HUES6 (cell line): ENCODE data around the gene C2CD4C.
"Not testable (repeated sequence)": the region's sequence is repeated elsewhere in the genome, so short reads cannot be mapped to it uniquely, and the experiment has no call there.

Source experiments
- H3K27ac ChIP-seq: 2 replicates; pipeline ENCODE4 v1.7.0; 2013; ENCODE audit warnings: low read depth, mild to moderate bottlenecking, low read length, inconsistent platforms
- H3K27me3 ChIP-seq: 2 replicates; pipeline ENCODE4 v1.6.1; 2013; ENCODE audit warnings: low read length; ENCODE audit not compliant: control insufficient read depth, insufficient read depth
- H3K36me3 ChIP-seq: 2 replicates; pipeline ENCODE4 v1.6.1; 2013; ENCODE audit warnings: low read length; ENCODE audit not compliant: control insufficient read depth, insufficient read depth
- H3K4me1 ChIP-seq: 2 replicates; pipeline ENCODE4 v1.6.1; 2013; ENCODE audit warnings: low read length; ENCODE audit not compliant: control insufficient read depth, insufficient read depth
- H3K4me3 ChIP-seq: 2 replicates; pipeline ENCODE4 v1.5.1; 2013; ENCODE audit warnings: low read depth, low read length
- H3K9ac ChIP-seq: one replicate; pipeline ENCODE4 v1.6.1; 2013; ENCODE audit warnings: mild to moderate bottlenecking, low read length
- H3K9me3 ChIP-seq: 2 replicates; pipeline ENCODE4 v1.6.1; 2013; ENCODE audit warnings: low read depth, low read length; ENCODE audit not compliant: control insufficient read depth, insufficient read depth

The C2CD4C gene

DNA sequence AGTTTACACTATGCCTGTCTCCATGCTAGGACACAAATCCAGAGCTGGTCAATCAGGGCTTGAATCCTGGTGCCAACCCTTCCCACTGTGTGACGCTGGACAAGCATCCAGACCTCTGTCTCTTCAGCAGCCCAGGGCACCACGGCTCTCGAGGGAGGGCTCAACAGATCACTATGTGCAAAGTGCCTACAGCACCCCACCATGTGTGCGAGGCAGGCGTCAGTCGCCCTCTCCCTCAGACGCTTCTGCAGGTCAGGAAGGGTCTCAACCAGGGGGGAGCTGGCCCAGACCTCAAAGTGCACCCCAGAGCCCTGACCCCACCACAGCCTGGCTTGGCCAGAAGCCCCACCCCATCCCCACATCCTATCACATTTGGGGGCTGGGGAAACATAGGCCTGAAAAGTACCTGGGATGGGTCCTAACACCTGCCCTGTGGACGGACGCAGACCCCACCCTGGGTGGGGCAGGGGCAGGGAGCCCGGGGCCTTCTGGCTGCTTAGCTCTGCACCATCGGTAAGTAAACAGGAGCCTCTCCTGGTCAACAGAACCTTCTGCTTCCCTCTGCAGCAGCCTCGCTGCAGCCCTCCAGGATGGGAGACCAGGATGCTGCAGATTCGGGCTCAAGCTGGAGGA is 2.9 kb upstream of the C2CD4C start:
- H3K9ac ChIP-seq: no peak overlapping the region
- H3K27me3 ChIP-seq: peaks cover 15% of the 10 kb centered on the region
- peaks cover 26% of the 10 kb centered on the region for H3K4me1 ChIP-seq
- H3K4me3 ChIP-seq: no peak overlapping the region
- no peaks in the 10 kb centered on the region for H3K9me3 ChIP-seq
- no peak overlapping the region for H3K27ac ChIP-seq
- H3K36me3 ChIP-seq: peaks cover 2% of the 10 kb centered on the region; the same call in 1 of the 2 replicates

DNA sequence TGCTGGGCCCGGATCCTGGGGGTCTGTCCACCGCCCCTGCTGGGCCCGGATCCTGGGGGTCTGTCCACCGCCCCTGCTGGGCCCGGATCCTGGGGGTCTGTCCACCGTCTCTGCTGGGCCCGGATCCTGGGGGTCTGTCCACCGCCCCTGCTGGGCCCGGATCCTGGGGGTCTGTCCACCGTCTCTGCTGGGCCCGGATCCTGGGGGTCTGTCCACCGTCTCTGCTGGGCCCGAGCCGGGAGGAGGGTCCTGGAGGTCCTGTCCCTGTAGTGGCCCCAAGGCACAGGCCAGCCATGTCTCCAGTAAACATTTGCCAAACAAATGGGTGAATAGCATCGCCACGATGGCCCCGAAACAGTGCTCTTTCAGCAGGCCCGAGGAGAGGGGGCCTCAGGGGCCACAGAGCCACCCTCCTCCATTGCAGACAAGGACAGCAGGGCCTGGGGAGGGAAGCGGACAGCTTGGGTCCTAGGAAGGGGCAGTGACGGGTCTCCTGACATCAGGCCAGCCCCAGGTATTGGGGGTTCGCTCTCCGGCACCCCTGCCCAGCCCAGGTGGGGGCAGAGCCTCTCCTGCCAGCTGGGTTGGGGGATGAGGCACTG is 2.3 kb upstream of the C2CD4C start:
- not testable (repeated sequence) for H3K27ac ChIP-seq, H3K9ac ChIP-seq, H3K9me3 ChIP-seq, H3K36me3 ChIP-seq, H3K4me3 ChIP-seq
- Histone ChIP-seq H3K4me1 (peaks cover 24% of the 10 kb centered on the region), H3K27me3 (peaks cover 15% of the 10 kb centered on the region)

DNA sequence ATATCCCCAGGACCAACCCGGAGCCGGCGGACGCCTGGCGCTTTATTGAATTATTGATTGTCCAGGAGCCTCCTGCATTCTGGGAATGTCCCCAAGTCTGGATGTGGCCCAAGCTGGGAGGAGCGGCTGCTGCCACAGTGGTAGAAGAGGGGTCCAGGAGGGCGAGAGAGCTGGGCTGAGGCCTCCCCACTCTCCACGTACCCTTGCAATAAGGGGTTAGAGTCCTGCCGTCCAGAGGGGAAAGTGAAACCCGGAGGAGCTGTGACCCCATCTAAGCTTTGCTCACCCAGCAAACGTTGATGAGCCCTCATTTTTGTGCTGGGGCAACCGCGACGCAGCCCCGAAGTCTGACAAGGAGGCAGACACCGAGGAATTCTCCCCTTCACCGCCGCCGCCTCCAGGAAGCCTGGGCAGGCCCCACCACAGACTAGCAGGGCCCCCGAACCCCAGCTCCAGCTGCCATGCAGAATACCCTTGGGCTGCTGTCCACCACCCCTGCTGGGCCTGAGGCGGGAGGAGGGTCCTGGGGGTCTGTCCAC is 1.4 kb upstream of the C2CD4C start:
- H3K27me3 ChIP-seq: peaks cover 15% of the 10 kb centered on the region
- H3K9me3 ChIP-seq: no peaks in the 10 kb centered on the region
- no peak overlapping the region for H3K27ac ChIP-seq
- no peak overlapping the region for H3K9ac ChIP-seq
- H3K36me3 ChIP-seq: peaks cover 2% of the 10 kb centered on the region; the same call in 1 of the 2 replicates
- peaks cover 24% of the 10 kb centered on the region for H3K4me1 ChIP-seq
- no peak overlapping the region for H3K4me3 ChIP-seq

DNA sequence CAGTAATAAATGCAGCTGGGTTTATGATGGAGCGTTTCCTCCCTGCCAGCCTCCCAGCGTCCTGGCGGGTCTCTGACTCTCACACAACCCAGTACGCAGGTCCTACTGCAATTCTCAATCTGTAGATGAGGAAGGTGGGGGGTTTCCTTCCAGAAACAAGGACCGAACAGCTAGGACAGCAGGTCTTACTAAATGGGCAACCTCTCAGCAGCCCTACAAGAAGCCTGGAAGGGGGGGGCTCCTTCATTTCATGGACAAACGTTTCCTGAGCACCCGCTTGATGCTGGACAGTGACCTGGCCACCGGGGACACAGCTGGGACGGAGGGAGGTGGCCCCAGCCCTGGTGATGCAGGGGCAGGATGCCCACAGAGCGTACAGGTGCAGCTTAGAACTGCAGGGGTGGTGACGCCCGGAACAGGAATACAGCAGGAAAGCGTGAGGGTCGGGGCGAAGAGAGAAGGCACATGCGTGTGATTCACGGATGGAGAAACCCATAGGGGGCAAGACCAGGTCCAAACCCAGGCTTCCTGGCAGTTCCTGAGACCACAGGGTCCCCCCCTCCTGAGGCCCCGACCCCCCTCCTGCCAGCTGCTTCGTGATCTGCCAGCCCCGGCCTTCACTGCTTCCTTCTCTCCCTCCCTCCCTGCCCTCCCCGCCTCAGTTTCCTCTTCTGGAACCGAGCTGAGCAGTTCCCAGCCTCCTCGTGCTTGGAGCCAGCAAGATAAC is 732 bp upstream of the C2CD4C start:
- H3K27me3 ChIP-seq: peaks cover 15% of the 10 kb centered on the region
- peaks cover 2% of the 10 kb centered on the region; the same call in 1 of the 2 replicates for H3K36me3 ChIP-seq
- no peaks in the 10 kb centered on the region for H3K9me3 ChIP-seq
- no peak overlapping the region for H3K27ac ChIP-seq
- peak overlapping the region; percentile 62 for H3K4me3 ChIP-seq
- H3K4me1 ChIP-seq: peaks cover 24% of the 10 kb centered on the region
- no peak overlapping the region for H3K9ac ChIP-seq

DNA sequence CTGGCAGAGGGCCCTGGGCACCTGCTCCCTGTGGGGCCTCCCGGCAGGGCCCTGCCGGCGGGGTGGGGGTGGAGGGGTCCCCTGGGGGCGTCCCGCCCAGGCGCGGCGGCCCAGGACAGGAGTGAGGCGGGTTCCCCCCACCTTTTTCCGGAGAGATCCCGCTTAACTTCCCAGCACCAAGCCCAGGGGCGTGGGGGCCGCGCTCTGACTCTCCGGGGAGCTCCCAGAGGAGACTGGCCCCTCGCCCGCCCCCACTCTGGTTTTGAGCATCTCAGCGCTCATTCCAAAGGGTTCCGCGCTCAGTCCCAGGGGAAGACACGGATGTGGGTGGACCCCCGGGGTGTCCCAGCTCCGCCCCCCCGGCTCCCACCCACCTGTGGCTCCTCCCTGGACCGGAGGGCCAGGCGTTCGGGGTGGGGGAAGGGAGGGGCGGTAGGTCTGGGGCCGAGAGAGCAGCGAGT is 476 bp downstream of the C2CD4C start:
- Histone ChIP-seq H3K27me3 (peaks cover 15% of the 10 kb centered on the region), H3K4me1 (peaks cover 24% of the 10 kb centered on the region), H3K36me3 (peaks cover 2% of the 10 kb centered on the region; the same call in 1 of the 2 replicates), H3K4me3 (peak overlapping the region; percentile 62), H3K9ac (peak overlapping the region; percentile 23), H3K27ac (no peak overlapping the region; the same call in 1 of the 2 replicates), H3K9me3 (no peaks in the 10 kb centered on the region)

DNA sequence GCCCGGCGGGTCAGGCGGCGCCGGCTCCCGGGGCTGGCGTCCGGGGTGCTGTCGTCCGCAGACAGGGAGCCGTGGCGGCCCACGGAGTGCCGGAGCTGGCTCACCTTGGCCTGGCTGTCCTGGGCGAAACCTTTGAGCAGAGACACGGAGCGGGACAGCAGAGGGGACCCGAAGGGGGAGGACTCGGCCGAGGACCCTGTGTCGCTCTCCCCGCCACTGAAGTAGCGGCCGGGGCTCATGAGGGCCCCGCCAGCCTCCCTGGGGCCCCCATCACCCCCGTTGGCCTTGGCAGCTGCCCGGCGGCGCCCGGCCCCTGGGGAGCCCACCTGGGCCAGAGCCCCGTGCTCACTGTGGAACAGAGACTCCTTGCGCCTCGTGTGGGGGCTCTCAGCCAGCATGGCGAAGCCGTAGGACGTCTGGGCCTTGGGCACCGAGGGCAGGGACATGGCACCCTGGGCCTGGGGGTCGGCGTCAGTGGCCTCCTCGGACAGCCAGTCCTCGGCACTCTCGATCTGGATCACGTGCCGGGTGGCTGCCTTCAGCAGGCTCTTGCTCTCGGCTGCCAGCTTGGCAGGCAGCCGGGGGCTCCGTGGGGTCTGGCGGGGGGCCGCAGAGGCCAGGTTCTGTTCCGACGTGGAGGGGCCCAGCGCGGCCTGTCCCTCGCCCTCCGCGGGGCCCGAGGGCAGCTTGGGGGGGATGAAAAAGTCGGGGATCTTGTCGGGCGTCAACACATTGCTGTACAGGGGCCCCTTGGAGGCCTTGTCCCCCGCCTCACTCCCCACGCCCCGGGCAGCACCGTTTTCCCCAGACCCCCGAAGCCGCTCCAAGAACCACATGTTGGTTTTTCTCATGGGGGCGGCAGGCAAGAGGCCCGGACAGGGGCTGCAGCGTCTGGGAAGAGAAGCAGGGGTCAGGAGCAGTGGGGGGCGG is 1.2 kb downstream of the C2CD4C start:
- peaks cover 2% of the 10 kb centered on the region; the same call in 1 of the 2 replicates for H3K36me3 ChIP-seq
- peaks cover 23% of the 10 kb centered on the region for H3K4me1 ChIP-seq
- no peak overlapping the region for H3K27ac ChIP-seq
- peaks cover 15% of the 10 kb centered on the region for H3K27me3 ChIP-seq
- no peaks in the 10 kb centered on the region for H3K9me3 ChIP-seq
- H3K9ac ChIP-seq: peak overlapping the region; percentile 23
- peak overlapping the region; percentile 62 for H3K4me3 ChIP-seq

DNA sequence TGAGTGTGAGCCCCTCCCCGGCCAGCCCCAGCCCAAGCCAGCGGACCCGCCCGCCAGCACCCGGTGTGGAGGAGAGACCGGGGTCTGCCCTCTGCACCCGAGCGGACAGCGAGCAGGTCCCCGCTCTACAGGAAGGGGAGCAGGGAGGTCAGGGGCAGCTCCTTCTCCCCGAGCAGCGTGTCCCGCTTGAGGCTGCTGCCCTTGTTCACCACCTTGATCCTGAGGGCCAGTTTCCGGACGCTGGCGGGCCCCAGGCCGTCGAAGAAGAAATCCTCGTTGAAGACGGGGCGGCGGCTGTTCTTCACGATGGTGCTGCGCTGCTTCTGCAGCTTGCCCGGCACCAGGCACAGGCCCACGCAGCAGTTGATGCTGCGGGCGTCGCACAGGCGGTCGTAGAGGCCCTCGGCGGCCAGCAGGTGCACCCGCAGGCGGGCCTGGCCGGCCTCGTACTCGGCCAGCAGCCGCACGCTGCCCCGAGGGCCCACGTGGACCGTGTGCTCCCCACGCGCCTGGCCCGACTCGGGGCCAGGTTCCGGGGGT is 1.9 kb downstream of the C2CD4C start:
- peaks cover 15% of the 10 kb centered on the region for H3K27me3 ChIP-seq
- H3K36me3 ChIP-seq: peaks cover 2% of the 10 kb centered on the region; the same call in 1 of the 2 replicates
- no peaks in the 10 kb centered on the region for H3K9me3 ChIP-seq
- no peak overlapping the region for H3K27ac ChIP-seq
- H3K9ac ChIP-seq: no peak overlapping the region
- H3K4me3 ChIP-seq: no peak overlapping the region
- peaks cover 16% of the 10 kb centered on the region for H3K4me1 ChIP-seq

DNA sequence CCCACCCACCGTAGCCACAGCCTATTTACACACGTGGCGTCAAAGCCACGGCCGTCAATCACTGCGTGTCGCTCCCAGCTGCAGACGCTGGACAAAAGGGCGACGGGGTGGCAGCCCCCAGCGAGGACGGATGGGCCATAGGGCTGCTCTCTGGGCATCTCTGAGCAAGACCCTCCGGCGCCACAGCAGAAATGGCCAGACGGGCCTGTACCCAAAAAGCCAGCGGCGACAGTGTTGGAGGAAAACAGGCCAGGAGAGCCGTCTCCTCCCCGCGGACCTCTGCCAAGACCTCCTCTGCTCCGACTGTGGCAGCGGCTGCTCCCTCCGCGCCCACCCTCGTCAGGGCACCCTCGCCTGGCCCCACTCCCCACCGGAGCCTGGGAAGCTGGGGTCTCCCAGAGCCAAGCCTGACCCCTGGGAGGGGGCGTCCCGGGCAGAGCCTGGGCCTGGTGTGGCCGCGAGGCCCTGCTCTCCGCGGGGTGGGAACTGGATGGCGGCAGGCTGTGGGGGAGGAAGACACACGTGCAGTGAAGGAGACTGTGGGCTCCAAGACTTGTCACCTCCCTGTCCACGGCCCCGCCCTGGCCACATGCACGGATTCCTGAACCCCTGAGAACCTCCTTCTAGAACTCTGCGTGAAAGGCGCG is 2.7 kb downstream of the C2CD4C start:
- H3K27me3 ChIP-seq: peaks cover 15% of the 10 kb centered on the region
- no peaks in the 10 kb centered on the region for H3K9me3 ChIP-seq
- peaks cover 2% of the 10 kb centered on the region; the same call in 1 of the 2 replicates for H3K36me3 ChIP-seq
- no peak overlapping the region for H3K27ac ChIP-seq
- H3K9ac ChIP-seq: no peak overlapping the region
- H3K4me3 ChIP-seq: no peak overlapping the region
- H3K4me1 ChIP-seq: peaks cover 9% of the 10 kb centered on the region

DNA sequence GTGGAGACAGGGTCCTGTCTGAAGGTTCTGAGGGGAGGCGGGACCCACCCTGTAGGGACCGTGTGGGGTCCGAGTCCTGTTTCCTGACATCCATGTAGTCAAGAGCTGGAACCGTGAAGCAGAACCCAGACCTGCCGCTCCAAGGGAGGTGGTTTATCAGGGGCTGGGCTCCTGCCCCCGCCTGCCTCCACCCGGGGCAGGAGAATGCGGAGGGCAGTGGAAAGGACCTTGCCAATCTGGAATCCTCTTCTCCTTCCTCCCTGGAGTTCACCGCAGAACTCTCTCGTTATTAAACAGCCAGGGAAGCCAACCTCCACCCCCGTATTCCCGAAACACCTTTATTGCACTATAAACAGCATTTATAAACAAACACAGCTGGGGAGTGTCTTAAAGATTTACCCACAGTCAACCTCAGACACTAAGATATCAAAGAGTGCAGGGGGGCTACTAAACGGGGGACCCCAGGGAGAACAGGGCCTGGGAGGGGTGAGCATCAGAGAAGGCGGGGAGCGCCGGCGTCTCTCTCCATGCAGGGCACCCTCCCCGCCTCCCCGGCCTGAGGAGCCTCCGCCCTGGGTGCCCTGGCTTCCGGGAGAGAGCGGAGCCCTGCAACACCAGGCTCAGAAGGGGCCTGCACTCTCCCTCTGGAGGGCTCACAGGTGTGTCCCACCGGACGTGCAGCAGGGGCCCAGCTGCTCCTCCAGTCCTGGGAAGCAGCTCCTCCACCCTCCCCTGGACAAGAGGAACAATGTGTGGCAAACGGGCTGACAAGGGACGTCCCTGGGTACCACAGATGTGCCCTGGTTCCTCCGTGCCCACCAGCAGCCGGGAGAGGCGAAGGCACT is 3.6 kb downstream of the C2CD4C start:
- peaks cover 9% of the 10 kb centered on the region for H3K4me1 ChIP-seq
- H3K27me3 ChIP-seq: peaks cover 12% of the 10 kb centered on the region
- H3K36me3 ChIP-seq: peaks cover 2% of the 10 kb centered on the region; the same call in 1 of the 2 replicates
- no peaks in the 10 kb centered on the region for H3K9me3 ChIP-seq
- no peak overlapping the region for H3K27ac ChIP-seq
- H3K9ac ChIP-seq: no peak overlapping the region
- no peak overlapping the region for H3K4me3 ChIP-seq
